HL-60/S4 treated with retinoic acid at 250 ng/mL for 4 days and 3 days (cell line): ENCODE data around the gene CMSS1.

ENCODE experiments used
- in situ Hi-C: fragments of 300-500 bp; cut with MboI; formaldehyde crosslinking; loops from 2 replicates; pipeline ENCODE4 v1.7.0; 2022; ENCODE audit warnings: low sequenced_read_pairs

CMSS1 gene

GRCh38 chr3:100197876-100198275 lies 380.2 kb downstream of the CMSS1 start:
- in situ Hi-C loops = no loop called here

- in situ Hi-C loops = no loop called here
These were observed 381.1 kb downstream of the CMSS1 start for GRCh38 chr3:100198579-100199269.

- in situ Hi-C loops = no loop called here
These were observed 387.5 kb downstream of the CMSS1 start for GRCh38 chr3:100205171-100205570.

- in situ Hi-C loops = no loop called here
These were observed 389.0 kb downstream of the CMSS1 start for GRCh38 chr3:100206687-100207086.

- in situ Hi-C loops = no loop called here
These were observed 390.2 kb downstream of the CMSS1 start for GRCh38 chr3:100207886-100208285.

- in situ Hi-C loops = no loop called here
These were observed 391.5 kb downstream of the CMSS1 start for GRCh38 chr3:100209169-100209568.

- in situ Hi-C loops = no loop called here
These were observed 392.5 kb downstream of the CMSS1 start for GRCh38 chr3:100209948-100210771.

- in situ Hi-C loops = no loop called here
These were observed 393.1 kb downstream of the CMSS1 start for GRCh38 chr3:100210772-100211135.

- in situ Hi-C loops = no loop called here
These were observed 396.4 kb downstream of the CMSS1 start for GRCh38 chr3:100213891-100214573.

- in situ Hi-C loops = no loop called here
These were observed 396.9 kb downstream of the CMSS1 start for GRCh38 chr3:100214574-100214964.

- in situ Hi-C loops = no loop called here
These were observed 399.1 kb downstream of the CMSS1 start for GRCh38 chr3:100216713-100217112.

- in situ Hi-C loops = no loop called here
These were observed 403.5 kb downstream of the CMSS1 start for GRCh38 chr3:100221159-100221558.

- in situ Hi-C loops = loop anchor here (25.0 kb wide), 1 partner anchor 163 kb away; no protein-coding TSS in a partner anchor
These were observed 407.5 kb downstream of the CMSS1 start for GRCh38 chr3:100225193-100225592.

- in situ Hi-C loops = loop anchor here (25.0 kb wide), 1 partner anchor 164 kb away; no protein-coding TSS in a partner anchor
These were observed 408.2 kb downstream of the CMSS1 start for GRCh38 chr3:100225883-100226282.

- in situ Hi-C loops = loop anchor here (25.0 kb wide), 1 partner anchor 165 kb away; no protein-coding TSS in a partner anchor
These were observed 409.2 kb downstream of the CMSS1 start for GRCh38 chr3:100226712-100227429.

- in situ Hi-C loops = loop anchor here (25.0 kb wide), 1 partner anchor 165 kb away; no protein-coding TSS in a partner anchor
These were observed 409.9 kb downstream of the CMSS1 start for GRCh38 chr3:100227511-100227921.

GRCh38 chr3:100228247-100228646 lies 410.6 kb downstream of the CMSS1 start:
- in situ Hi-C loops = loop anchor here (25.0 kb wide), 1 partner anchor 166 kb away; no protein-coding TSS in a partner anchor

GRCh38 chr3:100229188-100229587 lies 411.5 kb downstream of the CMSS1 start:
- in situ Hi-C loops = loop anchor here (25.0 kb wide), 1 partner anchor 167 kb away; no protein-coding TSS in a partner anchor

GRCh38 chr3:100230710-100231109 lies 413.0 kb downstream of the CMSS1 start:
- in situ Hi-C loops = loop anchor here (25.0 kb wide), 1 partner anchor 168 kb away; no protein-coding TSS in a partner anchor
